HepG2 (cell line): ENCODE data around the gene DNMT3A. TPM values are rescaled to one million over a fixed set of nuclear protein-coding genes. Genes with fewer than 3 reads are reported as not detected.
A peak's percentile ranks its signal among the peaks of the same experiment; 100 is the strongest.

Experiments used
- AFF4 ChIP-seq: sonication (generic); formaldehyde crosslinking; IDR thresholded peaks from 2 replicates; pipeline ENCODE4 v1.4.0; 2020; ENCODE audit warnings: missing genetic modification reagents
- GMEB1 ChIP-seq: sonication (generic); formaldehyde crosslinking; IDR thresholded peaks from 2 replicates; pipeline ENCODE4 v1.5.1; 2020; ENCODE audit warnings: missing genetic modification reagents, mild to moderate bottlenecking, borderline replicate concordance
- IKZF4 ChIP-seq: sonication (generic); formaldehyde crosslinking; IDR thresholded peaks from 2 replicates; pipeline ENCODE4 v1.5.1; 2020; ENCODE audit warnings: borderline replicate concordance, mild to moderate bottlenecking, low read depth, missing genetic modification reagents; ENCODE audit errors: not compliant biosample characterization
- KDM5B ChIP-seq: sonication (generic); formaldehyde crosslinking; IDR thresholded peaks from 2 replicates; pipeline ENCODE4 v1.4.0; 2020; ENCODE audit warnings: missing genetic modification reagents, mild to moderate bottlenecking, borderline replicate concordance
- RERE ChIP-seq: IDR thresholded peaks from 2 replicates; pipeline ENCODE4 v1.6.1; 2016; ENCODE audit warnings: low read depth, missing genetic modification reagents, missing compliant biosample characterization
- SMYD3 ChIP-seq: sonication (generic); formaldehyde crosslinking; IDR thresholded peaks from 2 replicates; pipeline ENCODE4 v1.8.1; 2023; ENCODE audit warnings: mild to moderate bottlenecking, missing genetic modification reagents
- TARDBP ChIP-seq: sonication (generic); formaldehyde crosslinking; IDR thresholded peaks from 2 replicates; pipeline ENCODE4 v1.8.0; 2022; ENCODE audit warnings: mild to moderate bottlenecking, missing genetic modification reagents
- ZFP37 ChIP-seq: sonication (generic); formaldehyde crosslinking; IDR thresholded peaks from 2 replicates; pipeline ENCODE4 v1.4.0; 2020; ENCODE audit warnings: missing genetic modification reagents, borderline replicate concordance
- ZNF138 ChIP-seq: sonication (generic); formaldehyde crosslinking; IDR thresholded peaks from 2 replicates; pipeline ENCODE4 v1.5.0; 2020; ENCODE audit warnings: mild to moderate bottlenecking, low read depth, missing genetic modification reagents
- ZNF512B ChIP-seq: sonication (generic); formaldehyde crosslinking; IDR thresholded peaks from 2 replicates; pipeline ENCODE4 v1.5.1; 2020; ENCODE audit warnings: missing genetic modification reagents, mild to moderate bottlenecking, borderline replicate concordance
- ZNF704 ChIP-seq: sonication (generic); formaldehyde crosslinking; IDR thresholded peaks from 2 replicates; pipeline ENCODE4 v1.8.1; 2023; ENCODE audit warnings: mild to moderate bottlenecking, inconsistent platforms, moderate library complexity, missing genetic modification reagents, borderline replicate concordance
- polyA plus RNA-seq, 8 experiments: library from polyadenylated mRNA; depleted of rRNA in 3 of 8; stranded (reverse) in 7 of 8; unstranded in 1 of 8; fragments of >200 nt; fragmentation: Illumina TruSeq in 4 of 8; extraction: Trizol in 4 of 8; gene quantifications; 2 replicates each; pipeline versions ENCODE4 v1.2.1 to v1.2.3, GENCODE V29; 2011 to 2016; ENCODE audit warnings: low read depth in 4 of 8, missing spikeins in 1 of 8, mixed read lengths in 1 of 8; ENCODE audit not compliant: insufficient read depth in 1 of 8
- total RNA-seq, 5 experiments: library from RNA; depleted of rRNA; stranded (reverse); fragments of >200 nt; fragmentation: Illumina TruSeq; extraction: Trizol; gene quantifications; 2 replicates each; pipeline ENCODE4 v1.2.3, GENCODE V29; 2016; ENCODE audit warnings: low read depth in 1 of 5

DNMT3A gene
- total and polyA plus RNA-seq, 2 of the 13 experiments (the other 11 are each of a cell fraction or from before 2014, with no cell fraction given): 14.7 to 29.1 TPM

GRCh38 chr2:25252291-25253152, 89.2 kb downstream of the DNMT3A start (continued):
- no peak for TF ChIP-seq IKZF4 (CRISPR knock-in tag)
- TF ChIP-seq ZFP37: no peak
- TF ChIP-seq ZNF512B (CRISPR knock-in tag): 0 out of 2 replicates have a peak, but pooled peaks have one; percentile 19
- no peak for TF ChIP-seq RERE (CRISPR knock-in tag)
- no peak for TF ChIP-seq GMEB1 (CRISPR knock-in tag)
- no peak for TF ChIP-seq SMYD3 (CRISPR knock-in tag)
- TF ChIP-seq ZNF704: no peak
- no peak for TF ChIP-seq KDM5B (CRISPR knock-in tag)
- TF ChIP-seq ZNF138 (CRISPR knock-in tag): no peak
- no peak; the same call in none of the 2 replicates for TF ChIP-seq TARDBP (CRISPR knock-in tag)
- no peak for TF ChIP-seq AFF4 (CRISPR knock-in tag)
